Hematopoietic multipotent progenitor cell treated with erythropoietin and hydrocortisone succinate and interleukin-3 and kit ligand, for 4 days (in vitro differentiated cells): ENCODE measurements around the gene KCNMB2.

Source experiments
- DNase-seq: peaks from one replicate; pipeline ENCODE4 v3.0.0-alpha.2; 2015

The KCNMB2 gene

GRCh38 chr3:178707311-178708031, 171.2 kb downstream of the KCNMB2 start:
- no peak for DNase-seq

GRCh38 chr3:178709051-178709450, 172.8 kb downstream of the KCNMB2 start:
- no peak for DNase-seq

- no peak for DNase-seq
Observed at GRCh38 chr3:178711753-178712152, 175.5 kb downstream of the KCNMB2 start.

GRCh38 chr3:178712247-178712646, 176.0 kb downstream of the KCNMB2 start:
- DNase-seq = no peak

- no peak for DNase-seq
Observed at GRCh38 chr3:178714925-178715832, 178.9 kb downstream of the KCNMB2 start.

GRCh38 chr3:178718995-178719635, 182.9 kb downstream of the KCNMB2 start:
- DNase-seq = no peak

GRCh38 chr3:178732824-178733223, 196.6 kb downstream of the KCNMB2 start:
- DNase-seq = no peak

GRCh38 chr3:178735032-178735674, 198.9 kb downstream of the KCNMB2 start:
- DNase-seq = no peak

- no peak for DNase-seq
Observed at GRCh38 chr3:178736300-178736699, 200.1 kb downstream of the KCNMB2 start.

- DNase-seq = no peak
Observed at GRCh38 chr3:178739720-178740119, 203.5 kb downstream of the KCNMB2 start.

GRCh38 chr3:178741020-178741419, 204.8 kb downstream of the KCNMB2 start:
- no peak for DNase-seq

GRCh38 chr3:178743297-178743696, 207.1 kb downstream of the KCNMB2 start:
- no peak for DNase-seq

- DNase-seq = peak; percentile 1
Observed at GRCh38 chr3:178745861-178746655, 209.8 kb downstream of the KCNMB2 start.

- no peak for DNase-seq
Observed at GRCh38 chr3:178748874-178749273, 212.6 kb downstream of the KCNMB2 start.

- no peak for DNase-seq
Observed at GRCh38 chr3:178749471-178749870, 213.2 kb downstream of the KCNMB2 start.

GRCh38 chr3:178750639-178751300, 214.5 kb downstream of the KCNMB2 start:
- DNase-seq = no peak

GRCh38 chr3:178752843-178753242, 216.6 kb downstream of the KCNMB2 start:
- no peak for DNase-seq

- DNase-seq = no peak
Observed at GRCh38 chr3:178754852-178755510, 218.7 kb downstream of the KCNMB2 start.

- DNase-seq = no peak
Observed at GRCh38 chr3:178761024-178761423, 224.8 kb downstream of the KCNMB2 start.

GRCh38 chr3:178761461-178761860, 225.2 kb downstream of the KCNMB2 start:
- DNase-seq = no peak

- no peak for DNase-seq
Observed at GRCh38 chr3:178762385-178762784, 226.1 kb downstream of the KCNMB2 start.
